Stomach (tissue), 4 donors: ENCODE measurements around the gene STEAP2.

ENCODE experiments used
- POLR2A ChIP-seq, 4 donors: fragments of 450-650 bp; IDR thresholded peaks; one replicate each; pipeline ENCODE4 v1.6.1; 2016; ENCODE audit warnings: antibody characterized with exemption in 4 of 4, control low read depth in 2 of 4, mild to moderate bottlenecking in 1 of 4, moderate library complexity in 1 of 4
- TF ChIP-seq, protein P1 (sequence below), 7 experiments: fragments of 450-650 bp in 4 of 7; fragments of 200-600 bp in 3 of 7; sonication (generic) in 3 of 7; IDR thresholded peaks; one replicate each; pipeline ENCODE4 v1.5.1; 2016 to 2019; ENCODE audit warnings: antibody characterized with exemption in 7 of 7, control low read depth in 2 of 7, mild to moderate bottlenecking in 1 of 7

- TF ChIP-seq, protein P1, sequence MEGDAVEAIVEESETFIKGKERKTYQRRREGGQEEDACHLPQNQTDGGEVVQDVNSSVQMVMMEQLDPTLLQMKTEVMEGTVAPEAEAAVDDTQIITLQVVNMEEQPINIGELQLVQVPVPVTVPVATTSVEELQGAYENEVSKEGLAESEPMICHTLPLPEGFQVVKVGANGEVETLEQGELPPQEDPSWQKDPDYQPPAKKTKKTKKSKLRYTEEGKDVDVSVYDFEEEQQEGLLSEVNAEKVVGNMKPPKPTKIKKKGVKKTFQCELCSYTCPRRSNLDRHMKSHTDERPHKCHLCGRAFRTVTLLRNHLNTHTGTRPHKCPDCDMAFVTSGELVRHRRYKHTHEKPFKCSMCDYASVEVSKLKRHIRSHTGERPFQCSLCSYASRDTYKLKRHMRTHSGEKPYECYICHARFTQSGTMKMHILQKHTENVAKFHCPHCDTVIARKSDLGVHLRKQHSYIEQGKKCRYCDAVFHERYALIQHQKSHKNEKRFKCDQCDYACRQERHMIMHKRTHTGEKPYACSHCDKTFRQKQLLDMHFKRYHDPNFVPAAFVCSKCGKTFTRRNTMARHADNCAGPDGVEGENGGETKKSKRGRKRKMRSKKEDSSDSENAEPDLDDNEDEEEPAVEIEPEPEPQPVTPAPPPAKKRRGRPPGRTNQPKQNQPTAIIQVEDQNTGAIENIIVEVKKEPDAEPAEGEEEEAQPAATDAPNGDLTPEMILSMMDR (IDR thresholded peaks at IDR 0.05), result no peak
- TF ChIP-seq POLR2A (IDR thresholded peaks at IDR 0.05), result no peak
These were observed 59.1 kb downstream of the STEAP2 start for GRCh38 chr7:90270431-90271178.
